Measurements from ENCODE around the gene KRT15.

DNA sequence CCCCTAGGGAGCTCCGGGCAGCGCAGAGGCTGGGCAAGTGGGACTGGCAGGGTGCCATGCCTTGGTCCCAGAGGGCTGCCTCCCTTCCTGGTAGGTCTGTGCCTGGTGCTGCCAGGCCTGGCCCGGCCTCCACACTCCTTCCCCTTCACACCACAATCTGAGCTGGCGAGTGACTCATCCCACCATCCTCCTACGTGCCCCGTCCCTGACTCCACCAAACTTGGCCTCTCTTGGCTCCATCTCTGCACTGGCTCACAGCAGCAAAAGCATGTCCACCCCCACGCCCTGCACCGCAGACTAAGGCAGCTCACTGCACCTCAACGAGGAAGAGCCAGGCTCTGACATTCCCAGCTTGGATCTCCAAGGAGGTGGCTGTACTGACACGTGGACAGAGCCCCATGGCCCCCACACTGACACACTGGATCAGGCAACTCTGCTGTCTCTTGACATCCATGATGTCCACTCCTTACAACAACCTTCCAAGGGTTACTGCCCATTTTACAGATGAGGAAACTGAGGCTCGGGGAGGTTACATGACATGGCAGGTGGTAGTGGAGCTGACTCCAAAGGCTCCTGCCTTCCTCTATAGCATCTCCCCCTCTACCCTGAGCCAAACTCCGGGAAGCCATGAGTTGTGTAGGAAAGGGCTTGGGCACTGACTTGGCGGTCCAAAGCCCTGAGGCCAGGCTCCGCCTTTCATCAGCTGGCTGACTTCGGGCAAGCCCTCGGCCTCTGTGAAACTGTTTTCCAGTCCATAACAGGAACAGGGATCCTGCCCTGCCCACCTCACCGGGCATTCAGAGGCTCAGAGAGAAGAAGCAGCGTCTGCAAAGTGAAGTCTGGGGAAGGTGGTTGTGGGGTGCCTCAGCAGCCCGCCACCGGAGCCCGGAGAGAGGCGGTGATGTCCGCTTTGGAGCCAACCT lies 29.5 kb upstream of the KRT15 start:
- TF ChIP-seq CTCF (IDR thresholded peaks at IDR 0.05), result no peak
- TF ChIP-seq POLR2A (IDR thresholded peaks at IDR 0.05), result no peak

Data from tibial nerve (tissue), 3 donors.